ENCODE results near the gene STK11. TPM values are rescaled to one million over a fixed set of nuclear protein-coding genes. Genes with fewer than 3 reads are reported as not detected.

STK11 gene
- total and polyA plus RNA-seq, 2 of the 4 experiments (the other 2 are of a cell fraction): 39.3 to 42.8 TPM

- BruUV-seq (replicated peaks): no TSS peak
- Histone ChIP-seq H2BK5ac (ENCODE audit: low read depth, low read length, poor library complexity, severe bottlenecking) (peak overlapping the region; percentile 27), H4K91ac (ENCODE audit: insufficient read depth, low read depth, low read length) (peak overlapping the region; percentile 74), H3K27me3 (ENCODE audit: control insufficient read depth, insufficient read depth, low read length) (no peaks in the 10 kb centered on the region), H3K4me2 (ENCODE audit: low read depth, low read length) (peak overlapping the region; percentile 94), H3K27ac (ENCODE audit: insufficient read depth, low read length) (peak overlapping the region; percentile 65), H2BK20ac (ENCODE audit: low read depth, low read length) (no peak overlapping the region), H2BK15ac (ENCODE audit: low read depth, low read length) (peak overlapping the region; percentile 54; the same call in 1 of the 3 replicates), H3K79me1 (ENCODE audit: low read depth in 1 of 2, low read length in 2 of 2) (peaks cover 14 to 46% of the 10 kb centered on the region in 2 experiments), H3K9me1 (ENCODE audit: insufficient read depth, low read length) (no peaks in the 10 kb centered on the region), H3K23ac (ENCODE audit: low read depth, low read length) (0 out of 2 replicates have a peak overlapping the region, but pooled peaks have one; percentile 92), H3K4ac (ENCODE audit: low read depth, low read length) (peak overlapping the region; percentile 81), H3K4me3 (ENCODE audit: insufficient read depth, low read depth, low read length) (peak overlapping the region; percentile 45), H2AFZ (replicated peaks; ENCODE audit: low read length, poor library complexity) (peak overlapping the region; percentile 95), H3K56ac (ENCODE audit: extremely low read depth, insufficient read depth, low read length) (no peak overlapping the region; the same call in 1 of the 2 replicates), H4K5ac (ENCODE audit: low read depth, low read length) (peak overlapping the region; percentile 65), H2AK9ac (replicated peaks; ENCODE audit: low read depth, low read length, poor library complexity) (peak overlapping the region; percentile 88), H4K8ac (ENCODE audit: low read depth in 2 of 2, low read length in 2 of 2) (peak overlapping the region; percentile 64 to 93; a peak in 3 of 4 replicates), H3K9me3 (ENCODE audit: control insufficient read depth, insufficient read depth, low read length) (no peaks in the 10 kb centered on the region), H3K36me3 (ENCODE audit: control insufficient read depth, insufficient read depth, low read length) (peaks cover 8% of the 10 kb centered on the region; the same call in 1 of the 2 replicates), H3K9ac (ENCODE audit: low read depth, low read length) (peak overlapping the region; percentile 69), H2BK120ac (ENCODE audit: low read depth, low read length) (peak overlapping the region; percentile 23), H3K18ac (ENCODE audit: low read depth, low read length) (no peak overlapping the region; the same call in none of the 2 replicates), H3K4me1 (ENCODE audit: control insufficient read depth, insufficient read depth, low read length) (peaks cover 31% of the 10 kb centered on the region), H2AK5ac (ENCODE audit: low read depth, low read length) (peak overlapping the region; percentile 42), H4K20me1 (ENCODE audit: insufficient read depth, low read length) (peaks cover 21% of the 10 kb centered on the region), H3K14ac (replicated peaks; ENCODE audit: low read depth, low read length) (0 out of 2 replicates have a peak overlapping the region, but pooled peaks have one; percentile 30)
- DNase-seq (peak; percentile 92), ATAC-seq (ENCODE audit: low read depth) (peak; percentile 52)
- TF ChIP-seq MXI1 (IDR thresholded peaks at IDR 0.05; ENCODE audit: borderline replicate concordance, low read depth, low read length) (peak; percentile 63; the same call in 1 of the 2 replicates), FOS (IDR thresholded peaks at IDR 0.05; ENCODE audit: low read depth, low read length) (peak; percentile 60), SMC3 (IDR thresholded peaks at IDR 0.05; ENCODE audit: low read depth, low read length) (peak; percentile 70), CTCF (conservative IDR thresholded peaks at IDR 0.05; ENCODE audit: low read depth, low read length) (peak; percentile 98), BHLHE40 (IDR thresholded peaks at IDR 0.05; ENCODE audit: low read depth, low read length) (peak; percentile 82), RAD21 (IDR thresholded peaks at IDR 0.05; ENCODE audit: low read length) (peak; percentile 92), POLR2A (IDR thresholded peaks at IDR 0.05; ENCODE audit: low read depth, low read length) (peak; percentile 63), MAZ (IDR thresholded peaks at IDR 0.05; ENCODE audit: borderline replicate concordance, low read depth, low read length) (peak; percentile 95), USF2 (IDR thresholded peaks at IDR 0.05; ENCODE audit: low read depth, low read length) (peak; percentile 48; the same call in 1 of the 2 replicates), ELK1 (IDR thresholded peaks at IDR 0.05; ENCODE audit: borderline replicate concordance, low read depth, low read length) (no peak), NFE2L2 (IDR thresholded peaks at IDR 0.05; ENCODE audit: low read depth, low read length) (no peak; the same call in 1 of the 2 replicates)
- 4% methylated on average over 54 of the region's 84 CpGs; no CpG with 5 or more reads in 1 of the 2 experiments for WGBS, 2 experiments (ENCODE audit: extremely low coverage in 2 of 2, insufficient read length in 1 of 2)
- dilution Hi-C loops (cut with HindIII; ENCODE audit: low sequenced_read_pairs, unreplicated experiment): no loop called here
- intact Hi-C loops (cut with micrococcal nuclease): loop anchor here (2.0 kb wide), 2 partner anchors 231 to 313 kb away; partner anchors contain the start of gene ARID3A
- POLR2A ChIA-PET (ENCODE audit: unreplicated experiment): interaction anchor here (0.7 kb wide), 1 partner anchor 212 kb away, joined by 6 read pairs; no protein-coding TSS in a partner anchor
- CTCF ChIA-PET: no interaction called here
- in situ Hi-C loops (cut with MboI; ENCODE audit: low sequenced_read_pairs): no loop called here
Measured at GRCh38 chr19:1239796-1240737, 34.5 kb downstream of the STK11 start.

Measured in IMR-90 (cell line).